GM19193 (cell line): ENCODE measurements around the gene ST6GALNAC6.

ENCODE experiments used
- POLR2A ChIP-seq: IDR thresholded peaks from 4 replicates; pipeline ENCODE4 v1.6.1; 2011; ENCODE audit not compliant: insufficient read depth, insufficient read length; ENCODE audit errors: extremely low read depth

The ST6GALNAC6 gene

DNA sequence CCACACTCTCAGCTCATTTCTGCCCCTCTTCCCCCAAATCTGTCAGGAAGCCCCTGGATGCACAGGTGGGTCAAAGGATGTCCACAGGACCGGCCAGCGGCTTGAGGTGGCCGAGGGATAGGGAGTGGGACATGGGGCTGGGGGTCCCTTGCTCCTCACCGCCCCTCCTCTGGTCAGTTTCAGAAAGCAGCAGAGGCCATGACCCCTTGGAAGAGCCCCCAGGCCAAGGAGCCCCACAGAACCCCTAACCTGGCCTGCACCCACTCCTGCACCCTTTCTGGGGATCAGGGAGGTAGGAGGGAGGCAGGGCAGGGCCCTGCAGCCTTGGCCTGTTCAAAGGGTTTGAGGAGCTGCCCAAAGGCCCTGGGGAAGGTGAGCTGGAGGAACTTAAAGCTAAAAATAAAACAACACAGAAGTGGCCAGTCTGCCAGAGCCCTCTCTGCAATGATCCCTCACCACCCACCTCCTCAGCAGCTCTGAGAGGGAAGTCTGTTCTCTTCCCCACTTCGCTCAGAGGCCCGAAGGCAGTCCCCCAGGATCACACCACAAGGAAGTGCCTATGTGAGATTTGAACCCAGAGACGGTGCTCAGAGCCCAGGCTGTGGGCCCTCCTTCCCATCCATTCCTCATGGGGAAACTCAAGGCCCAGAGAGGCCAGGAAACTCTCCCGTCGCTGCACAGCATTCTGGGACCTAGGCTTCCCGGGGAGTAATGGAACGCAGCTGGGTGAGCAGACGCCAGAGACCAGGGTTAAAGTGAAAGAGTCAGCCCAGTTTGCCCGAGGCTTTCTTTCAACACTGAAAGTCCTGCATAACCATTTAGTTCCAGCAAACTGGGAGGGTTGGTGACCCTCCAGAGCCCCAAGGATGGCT is 45.9 kb downstream of the ST6GALNAC6 start:
- no peak for TF ChIP-seq POLR2A

- no peak for TF ChIP-seq POLR2A
Measured at GRCh38 chr9:127852829-127853228, 46.6 kb downstream of the ST6GALNAC6 start.

GRCh38 chr9:127850286-127850830 is 49.0 kb downstream of the ST6GALNAC6 start:
- no peak for TF ChIP-seq POLR2A

GRCh38 chr9:127848756-127849504 is 50.5 kb downstream of the ST6GALNAC6 start:
- TF ChIP-seq POLR2A = no peak

DNA sequence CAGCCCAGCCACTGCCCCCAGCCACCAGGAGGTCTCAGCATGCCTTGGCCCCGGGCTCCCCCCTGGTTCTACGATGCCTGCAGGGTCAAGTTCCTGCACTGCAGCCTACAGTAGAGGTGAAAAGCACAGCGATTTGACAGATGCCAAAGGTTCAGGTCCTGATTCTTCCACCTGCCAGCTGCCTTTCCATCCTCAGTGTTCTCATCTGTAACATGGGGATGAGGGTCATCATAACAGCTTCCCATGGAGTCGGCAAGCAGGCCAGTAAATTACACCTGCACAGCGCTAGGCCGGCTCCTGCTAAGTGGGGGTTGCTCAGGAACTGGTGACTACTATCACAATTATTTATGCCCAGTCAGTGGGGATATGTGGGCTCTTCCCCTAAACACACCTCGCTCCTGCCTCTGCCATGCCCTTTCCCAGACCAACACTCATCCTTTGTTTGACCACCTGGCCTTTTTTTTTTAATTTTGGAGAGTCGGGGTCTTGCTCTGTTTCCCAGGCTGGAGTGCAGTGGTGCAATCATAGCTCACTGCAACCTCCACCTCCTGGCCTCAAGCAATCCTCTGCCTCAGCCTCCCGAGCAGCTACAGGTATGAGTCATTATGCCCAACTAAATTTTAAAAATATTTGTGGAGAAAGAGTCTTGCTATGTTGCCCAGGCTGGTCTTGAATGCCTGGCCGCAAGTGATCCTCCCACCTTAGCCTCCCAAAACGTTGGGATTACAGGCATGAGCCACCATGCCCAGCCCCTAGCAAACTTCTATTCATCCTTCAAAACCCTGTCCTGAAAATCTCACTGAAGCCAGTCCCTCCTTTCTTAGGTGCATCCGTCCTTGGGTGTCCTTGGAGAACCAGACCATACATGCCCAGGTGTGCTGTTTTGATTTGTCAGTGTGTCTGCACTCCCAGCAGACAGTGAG is 51.3 kb downstream of the ST6GALNAC6 start:
- no peak for TF ChIP-seq POLR2A

DNA sequence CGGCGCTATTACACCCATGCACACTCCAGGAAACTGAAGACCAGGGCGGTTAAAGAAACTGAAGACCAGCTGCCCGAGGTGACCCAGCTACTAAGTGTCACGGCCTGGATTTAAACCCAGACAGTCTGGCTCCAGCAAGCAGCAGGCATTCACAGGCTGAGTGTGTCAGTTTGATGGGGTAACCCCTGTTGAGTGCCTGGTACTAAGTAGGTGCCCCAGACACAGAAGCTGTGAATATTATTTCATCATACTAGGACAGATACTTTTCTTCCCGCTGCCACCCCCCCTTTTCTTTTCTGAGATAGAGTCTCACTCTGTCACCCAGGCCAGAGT is 52.3 kb downstream of the ST6GALNAC6 start:
- TF ChIP-seq POLR2A = no peak

- no peak for TF ChIP-seq POLR2A
Measured at GRCh38 chr9:127846443-127847177, 52.8 kb downstream of the ST6GALNAC6 start.

- TF ChIP-seq POLR2A = no peak
Measured at GRCh38 chr9:127844821-127845359, 54.5 kb downstream of the ST6GALNAC6 start.

GRCh38 chr9:127841087-127841835 is 58.1 kb downstream of the ST6GALNAC6 start:
- TF ChIP-seq POLR2A = no peak

- TF ChIP-seq POLR2A = no peak
Measured at GRCh38 chr9:127838375-127839078, 60.9 kb downstream of the ST6GALNAC6 start.

DNA sequence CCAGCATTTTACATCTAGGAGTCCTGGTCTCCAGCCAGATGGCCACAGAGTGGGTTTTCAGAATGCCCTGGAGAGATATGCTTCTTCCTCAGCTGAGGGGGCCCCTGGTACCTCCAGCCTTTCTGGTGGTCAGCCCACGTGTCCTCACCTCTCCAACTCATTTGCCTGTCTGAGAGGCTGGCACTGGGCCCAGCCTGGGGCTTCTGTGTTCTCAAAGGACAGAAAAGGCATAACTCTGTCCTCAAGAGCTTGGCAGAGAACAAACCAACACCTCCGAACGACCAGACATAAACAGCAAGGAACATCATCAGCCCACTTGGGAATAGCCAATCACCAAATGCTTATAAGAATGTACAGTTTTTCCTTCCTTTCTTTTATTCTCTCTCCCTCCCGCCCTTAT is 62.1 kb downstream of the ST6GALNAC6 start:
- no peak for TF ChIP-seq POLR2A

DNA sequence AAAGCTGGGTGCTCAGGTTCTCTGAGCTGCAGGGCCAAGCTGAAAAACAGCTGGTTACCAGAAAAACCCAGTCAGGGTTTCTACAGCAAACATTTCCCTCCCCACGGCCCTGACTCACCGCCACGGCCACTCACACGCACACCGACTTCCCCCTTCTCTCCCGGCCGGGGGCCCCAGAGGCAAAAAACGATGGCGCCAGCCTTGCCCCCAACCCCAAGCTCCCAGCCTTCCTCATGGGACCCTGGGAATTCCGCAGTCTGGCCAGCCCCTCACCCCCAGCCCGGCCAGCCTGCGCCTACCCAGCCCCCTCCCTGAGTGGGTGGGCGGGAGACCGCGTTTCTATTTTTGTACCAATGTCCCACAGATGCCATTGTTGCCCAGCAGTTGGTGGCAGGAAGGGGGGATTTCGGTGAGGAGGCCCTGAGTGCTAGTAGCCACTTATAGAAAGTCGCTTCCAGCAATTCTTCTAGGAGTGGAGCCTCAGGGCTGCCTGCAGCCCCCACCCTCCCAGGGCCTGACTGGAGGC is 63.3 kb downstream of the ST6GALNAC6 start:
- TF ChIP-seq POLR2A = no peak
